Measurements from ENCODE around the gene MRPS21. TPM values are rescaled to one million over a fixed set of nuclear protein-coding genes. Genes with fewer than 3 reads are reported as not detected.

Gene MRPS21
- total RNA-seq, 1 donor from 2014 or later = 66.7 TPM

DNA sequence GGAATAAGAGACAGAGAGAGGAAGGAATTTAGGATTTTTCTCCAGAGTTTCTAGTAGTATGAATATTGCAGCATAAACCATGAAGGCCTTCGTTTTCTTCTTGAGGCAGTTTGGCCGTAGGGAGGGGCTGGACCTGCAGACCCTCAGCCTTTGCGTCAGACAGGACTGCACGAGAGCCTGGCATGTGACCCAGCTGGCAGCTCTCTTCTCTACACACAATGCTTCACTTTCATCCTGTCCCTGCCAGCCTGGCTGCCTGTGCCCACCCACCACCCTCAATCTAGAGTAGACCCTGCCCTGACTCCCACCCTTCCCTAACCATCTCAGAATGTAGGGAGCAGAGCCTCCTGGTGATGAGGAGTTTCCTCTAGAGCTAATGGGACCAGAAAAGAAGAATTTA, 34.4 kb upstream of the MRPS21 start:
- TF ChIP-seq, protein P1, sequence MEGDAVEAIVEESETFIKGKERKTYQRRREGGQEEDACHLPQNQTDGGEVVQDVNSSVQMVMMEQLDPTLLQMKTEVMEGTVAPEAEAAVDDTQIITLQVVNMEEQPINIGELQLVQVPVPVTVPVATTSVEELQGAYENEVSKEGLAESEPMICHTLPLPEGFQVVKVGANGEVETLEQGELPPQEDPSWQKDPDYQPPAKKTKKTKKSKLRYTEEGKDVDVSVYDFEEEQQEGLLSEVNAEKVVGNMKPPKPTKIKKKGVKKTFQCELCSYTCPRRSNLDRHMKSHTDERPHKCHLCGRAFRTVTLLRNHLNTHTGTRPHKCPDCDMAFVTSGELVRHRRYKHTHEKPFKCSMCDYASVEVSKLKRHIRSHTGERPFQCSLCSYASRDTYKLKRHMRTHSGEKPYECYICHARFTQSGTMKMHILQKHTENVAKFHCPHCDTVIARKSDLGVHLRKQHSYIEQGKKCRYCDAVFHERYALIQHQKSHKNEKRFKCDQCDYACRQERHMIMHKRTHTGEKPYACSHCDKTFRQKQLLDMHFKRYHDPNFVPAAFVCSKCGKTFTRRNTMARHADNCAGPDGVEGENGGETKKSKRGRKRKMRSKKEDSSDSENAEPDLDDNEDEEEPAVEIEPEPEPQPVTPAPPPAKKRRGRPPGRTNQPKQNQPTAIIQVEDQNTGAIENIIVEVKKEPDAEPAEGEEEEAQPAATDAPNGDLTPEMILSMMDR (IDR thresholded peaks at IDR 0.05; ENCODE audit: insufficient read depth, low read length, poor library complexity, severe bottlenecking) = no peak
- H3K36me3 ChIP-seq (ENCODE audit: control insufficient read depth, insufficient read depth, low read length) = no peaks in the 10 kb centered on the region
- no peak overlapping the region for H3K4me3 ChIP-seq (ENCODE audit: low read depth, low read length)
- H3K27me3 ChIP-seq (ENCODE audit: control insufficient read depth, insufficient read depth, low read length) = peaks cover 23% of the 10 kb centered on the region
- DNase-seq (ENCODE audit: low read depth) = no peak

DNA sequence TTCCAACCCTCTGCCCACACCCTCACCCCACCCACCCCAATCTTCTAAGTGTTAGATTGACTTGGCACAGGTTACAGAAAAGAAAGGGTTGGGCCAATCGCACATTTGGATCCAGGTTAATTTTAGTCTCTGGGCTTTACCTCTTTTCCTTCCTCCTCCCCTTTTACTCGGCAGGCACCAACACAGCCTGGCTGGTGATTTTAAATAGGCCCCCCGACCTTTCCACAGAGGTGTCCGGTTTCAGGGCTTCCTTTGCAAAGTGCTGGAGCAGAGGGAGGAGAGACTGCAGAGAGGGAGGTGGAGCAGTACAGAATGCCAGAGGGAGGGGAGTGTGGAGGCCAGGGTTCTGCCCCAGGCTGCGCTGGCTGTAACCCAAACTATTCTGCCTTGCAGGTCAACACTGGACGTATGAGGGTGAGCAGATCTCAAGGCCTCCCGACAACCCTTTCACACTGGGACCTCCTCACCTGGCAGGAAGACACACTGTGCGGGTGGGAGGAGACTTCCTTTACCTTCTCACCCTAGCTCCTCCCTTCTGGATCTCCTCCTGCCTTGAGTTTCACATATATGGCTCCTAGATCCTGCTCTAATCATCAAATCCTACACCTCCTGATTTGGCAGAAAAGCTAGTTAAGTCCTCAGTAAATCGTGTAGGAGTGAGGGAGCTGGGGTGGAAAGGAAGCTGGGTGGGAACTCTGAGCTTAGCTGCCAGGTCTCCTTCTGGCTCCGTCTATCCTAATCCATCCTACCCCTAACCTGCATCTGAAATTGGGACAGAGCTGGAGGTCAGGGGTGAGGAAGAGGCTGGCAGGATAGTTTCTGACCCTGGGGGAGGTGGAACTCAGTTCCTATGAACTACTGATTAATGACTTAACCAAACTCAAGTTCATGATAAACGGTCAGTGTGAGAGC, 33.6 kb upstream of the MRPS21 start:
- no peak for DNase-seq (ENCODE audit: low read depth)
- no peak overlapping the region for H3K4me3 ChIP-seq (ENCODE audit: low read depth, low read length)
- TF ChIP-seq, protein P1 (IDR thresholded peaks at IDR 0.05; ENCODE audit: insufficient read depth, low read length, poor library complexity, severe bottlenecking) = no peak
- H3K27me3 ChIP-seq (ENCODE audit: control insufficient read depth, insufficient read depth, low read length) = peaks cover 23% of the 10 kb centered on the region
- no peaks in the 10 kb centered on the region for H3K36me3 ChIP-seq (ENCODE audit: control insufficient read depth, insufficient read depth, low read length)

DNA sequence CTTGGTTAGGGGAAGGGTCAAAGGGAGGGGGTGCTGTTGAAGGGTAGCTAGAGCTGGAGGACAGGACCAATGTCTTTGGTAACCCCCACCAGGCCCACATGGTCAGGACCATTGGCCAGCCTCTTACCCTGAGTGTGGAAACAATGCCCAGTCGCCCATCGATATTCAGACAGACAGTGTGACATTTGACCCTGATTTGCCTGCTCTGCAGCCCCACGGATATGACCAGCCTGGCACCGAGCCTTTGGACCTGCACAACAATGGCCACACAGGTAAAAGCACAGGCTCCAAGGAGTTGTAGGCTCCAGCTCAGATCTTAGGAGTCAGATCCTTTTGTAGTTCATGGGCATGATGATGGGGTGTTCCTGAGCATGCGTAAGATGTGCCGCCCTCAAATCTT, 32.3 kb upstream of the MRPS21 start:
- DNase-seq (ENCODE audit: low read depth) = no peak
- Histone ChIP-seq H3K36me3 (ENCODE audit: control insufficient read depth, insufficient read depth, low read length) (peaks cover 2% of the 10 kb centered on the region), H3K27me3 (ENCODE audit: control insufficient read depth, insufficient read depth, low read length) (peaks cover 23% of the 10 kb centered on the region), H3K4me3 (ENCODE audit: low read depth, low read length) (no peak overlapping the region)
- TF ChIP-seq, protein P1 (IDR thresholded peaks at IDR 0.05; ENCODE audit: insufficient read depth, low read length, poor library complexity, severe bottlenecking) = no peak

DNA sequence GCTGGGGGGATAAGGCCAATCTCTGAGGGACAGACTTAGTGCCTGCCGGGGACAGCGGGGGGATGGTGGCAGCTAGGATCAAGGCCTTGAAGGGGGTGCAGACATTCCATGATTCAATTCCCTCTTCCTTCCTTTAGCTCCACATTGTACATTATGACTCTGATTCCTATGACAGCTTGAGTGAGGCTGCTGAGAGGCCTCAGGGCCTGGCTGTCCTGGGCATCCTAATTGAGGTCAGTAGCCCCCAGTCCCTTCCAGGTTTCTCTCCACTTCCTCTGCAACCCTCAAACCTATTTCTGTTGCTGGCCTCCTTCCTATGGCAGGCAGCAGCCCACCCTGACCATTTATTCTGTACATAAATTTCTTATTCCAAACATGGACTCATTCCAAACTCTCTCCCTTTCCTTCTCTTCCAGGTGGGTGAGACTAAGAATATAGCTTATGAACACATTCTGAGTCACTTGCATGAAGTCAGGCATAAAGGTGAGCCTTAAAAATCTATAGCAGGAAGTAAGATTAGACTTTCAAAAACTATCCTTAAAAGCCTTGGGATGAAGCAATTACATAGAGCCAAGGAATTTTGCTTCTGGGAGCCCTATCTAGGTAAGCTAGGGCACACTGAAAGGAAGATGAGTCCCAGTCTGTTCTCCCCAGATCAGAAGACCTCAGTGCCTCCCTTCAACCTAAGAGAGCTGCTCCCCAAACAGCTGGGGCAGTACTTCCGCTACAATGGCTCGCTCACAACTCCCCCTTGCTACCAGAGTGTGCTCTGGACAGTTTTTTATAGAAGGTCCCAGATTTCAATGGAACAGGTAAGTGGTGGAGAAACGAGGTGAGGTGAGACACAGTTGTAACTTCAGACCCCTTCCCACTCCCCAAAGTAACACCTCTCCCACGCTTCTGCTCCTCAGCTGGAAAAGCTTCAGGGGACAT, 31.0 kb upstream of the MRPS21 start:
- TF ChIP-seq, protein P1 (IDR thresholded peaks at IDR 0.05; ENCODE audit: insufficient read depth, low read length, poor library complexity, severe bottlenecking) = no peak
- H3K27me3 ChIP-seq (ENCODE audit: control insufficient read depth, insufficient read depth, low read length) = peaks cover 12% of the 10 kb centered on the region
- H3K4me3 ChIP-seq (ENCODE audit: low read depth, low read length) = no peak overlapping the region
- no peak for DNase-seq (ENCODE audit: low read depth)
- H3K36me3 ChIP-seq (ENCODE audit: control insufficient read depth, insufficient read depth, low read length) = peaks cover 2% of the 10 kb centered on the region

DNA sequence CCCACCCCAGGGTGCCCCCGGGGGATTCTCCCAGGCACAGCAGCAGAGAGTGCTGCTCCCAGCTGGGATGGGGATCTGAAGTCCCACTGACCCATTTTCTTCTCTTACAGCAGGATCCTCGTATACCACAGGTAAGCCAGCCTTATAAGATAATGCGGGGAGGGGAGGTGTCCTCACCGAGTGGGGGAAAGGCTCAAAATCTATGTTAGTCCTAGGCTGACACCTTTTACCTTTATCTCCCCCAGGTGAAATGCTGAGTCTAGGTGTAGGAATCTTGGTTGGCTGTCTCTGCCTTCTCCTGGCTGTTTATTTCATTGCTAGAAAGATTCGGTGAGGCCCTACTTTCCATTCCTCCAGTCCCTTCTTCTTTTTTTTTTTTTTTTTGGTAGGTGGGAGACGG, 30.1 kb upstream of the MRPS21 start:
- Histone ChIP-seq H3K27me3 (ENCODE audit: control insufficient read depth, insufficient read depth, low read length) (peaks cover 7% of the 10 kb centered on the region), H3K36me3 (ENCODE audit: control insufficient read depth, insufficient read depth, low read length) (peaks cover 2% of the 10 kb centered on the region), H3K4me3 (ENCODE audit: low read depth, low read length) (no peak overlapping the region)
- DNase-seq (ENCODE audit: low read depth) = no peak
- TF ChIP-seq, protein P1 (IDR thresholded peaks at IDR 0.05; ENCODE audit: insufficient read depth, low read length, poor library complexity, severe bottlenecking) = no peak

Measured in kidney epithelial cell (primary cell).